Thoracic aorta (tissue), 2 donors: ENCODE measurements around the gene DPPA4. TPM values are rescaled to one million over a fixed set of nuclear protein-coding genes. Genes with fewer than 3 reads are reported as not detected.
"Not testable (repeated sequence)": the region's sequence is repeated elsewhere in the genome, so short reads cannot be mapped to it uniquely, and the experiment has no call there.

ENCODE experiments used
- ATAC-seq: fragments of 150-250 bp; one replicate; pipeline ENCODE4 v1.8.0; 2017; ENCODE audit warnings: low read depth; ENCODE audit not compliant: insufficient number of reproducible peaks, low FRiP score
- DNase-seq: peaks from one replicate; pipeline ENCODE4 v3.0.0-alpha.2; 2020; ENCODE audit warnings: low spot score
- H3K27ac ChIP-seq, 2 donors: fragments of 200-600 bp; sonication (generic); 1 replicate in 1 of 2; 2 replicates in 1 of 2; pipeline ENCODE4 v1.5.1; 2016; ENCODE audit warnings: mild to moderate bottlenecking in 2 of 2, moderate library complexity in 2 of 2
- H3K27me3 ChIP-seq: fragments of 200-600 bp; sonication (generic); replicated peaks from 2 replicates; pipeline ENCODE4 v1.6.0; 2016; ENCODE audit warnings: mild to moderate bottlenecking; ENCODE audit not compliant: insufficient read depth
- H3K36me3 ChIP-seq: fragments of 200-600 bp; sonication (generic); one replicate; pipeline ENCODE4 v1.5.1; 2016
- H3K4me1 ChIP-seq, 2 donors: fragments of 200-600 bp; sonication (generic); 1 replicate in 1 of 2; 2 replicates in 1 of 2; pipeline versions ENCODE4 v1.5.1 to v1.6.0; 2016; ENCODE audit warnings: low read depth in 2 of 2, mild to moderate bottlenecking in 1 of 2; ENCODE audit not compliant: control insufficient read depth in 1 of 2
- H3K4me3 ChIP-seq: fragments of 200-600 bp; sonication (generic); 2 replicates; pipeline ENCODE4 v1.5.1; 2016; ENCODE audit warnings: mild to moderate bottlenecking
- H3K9me3 ChIP-seq: fragments of 200-600 bp; sonication (generic); 2 replicates; pipeline ENCODE4 v1.5.1; 2016
- total RNA-seq, 2 donors: library from RNA; depleted of rRNA; stranded (reverse); fragments of >200 nt; gene quantifications; one replicate each; pipeline versions ENCODE4 v1.1.0 to v1.2.3, GENCODE V29; 2016
- TF ChIP-seq, protein P1 (sequence below): fragments of 200-600 bp; sonication (generic); IDR thresholded peaks from one replicate; pipeline ENCODE4 v1.5.1; 2019; ENCODE audit warnings: antibody characterized with exemption

Gene DPPA4
- total RNA-seq, 2 donors from 2014 or later: not detected

DNA sequence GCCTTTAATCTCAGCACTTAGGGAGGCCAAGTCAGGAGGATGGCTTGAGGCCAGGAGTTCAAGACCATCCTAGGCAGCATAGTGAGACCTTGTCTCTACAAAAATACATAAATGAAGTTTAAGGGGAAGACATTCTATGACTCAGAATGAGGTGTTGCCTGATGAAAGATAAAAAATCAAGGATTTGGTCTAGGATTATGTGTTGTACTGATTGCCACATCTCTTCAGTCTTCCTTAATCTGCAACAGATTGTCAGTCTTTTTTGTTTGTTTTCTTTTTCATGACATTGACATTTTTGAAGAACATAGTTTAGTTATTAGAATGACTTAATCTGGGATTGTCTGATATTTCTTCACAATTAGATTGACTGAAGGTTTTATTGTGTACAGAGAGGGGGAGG lies 26.3 kb upstream of the DPPA4 start:
- ATAC-seq: no peak
- no peak overlapping the region for H3K4me3 ChIP-seq
- DNase-seq: no peak
- TF ChIP-seq, protein P1, sequence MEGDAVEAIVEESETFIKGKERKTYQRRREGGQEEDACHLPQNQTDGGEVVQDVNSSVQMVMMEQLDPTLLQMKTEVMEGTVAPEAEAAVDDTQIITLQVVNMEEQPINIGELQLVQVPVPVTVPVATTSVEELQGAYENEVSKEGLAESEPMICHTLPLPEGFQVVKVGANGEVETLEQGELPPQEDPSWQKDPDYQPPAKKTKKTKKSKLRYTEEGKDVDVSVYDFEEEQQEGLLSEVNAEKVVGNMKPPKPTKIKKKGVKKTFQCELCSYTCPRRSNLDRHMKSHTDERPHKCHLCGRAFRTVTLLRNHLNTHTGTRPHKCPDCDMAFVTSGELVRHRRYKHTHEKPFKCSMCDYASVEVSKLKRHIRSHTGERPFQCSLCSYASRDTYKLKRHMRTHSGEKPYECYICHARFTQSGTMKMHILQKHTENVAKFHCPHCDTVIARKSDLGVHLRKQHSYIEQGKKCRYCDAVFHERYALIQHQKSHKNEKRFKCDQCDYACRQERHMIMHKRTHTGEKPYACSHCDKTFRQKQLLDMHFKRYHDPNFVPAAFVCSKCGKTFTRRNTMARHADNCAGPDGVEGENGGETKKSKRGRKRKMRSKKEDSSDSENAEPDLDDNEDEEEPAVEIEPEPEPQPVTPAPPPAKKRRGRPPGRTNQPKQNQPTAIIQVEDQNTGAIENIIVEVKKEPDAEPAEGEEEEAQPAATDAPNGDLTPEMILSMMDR: no peak
- no peak overlapping the region for H3K27ac ChIP-seq
- H3K4me1 ChIP-seq: no peaks in the 10 kb centered on the region
- H3K9me3 ChIP-seq: no peaks in the 10 kb centered on the region
- no peaks in the 10 kb centered on the region for H3K36me3 ChIP-seq
- no peaks in the 10 kb centered on the region for H3K27me3 ChIP-seq

- ATAC-seq: no peak
- H3K4me3 ChIP-seq: no peak overlapping the region
Measured at GRCh38 chr3:109362823-109363222, 25.5 kb upstream of the DPPA4 start.

DNA sequence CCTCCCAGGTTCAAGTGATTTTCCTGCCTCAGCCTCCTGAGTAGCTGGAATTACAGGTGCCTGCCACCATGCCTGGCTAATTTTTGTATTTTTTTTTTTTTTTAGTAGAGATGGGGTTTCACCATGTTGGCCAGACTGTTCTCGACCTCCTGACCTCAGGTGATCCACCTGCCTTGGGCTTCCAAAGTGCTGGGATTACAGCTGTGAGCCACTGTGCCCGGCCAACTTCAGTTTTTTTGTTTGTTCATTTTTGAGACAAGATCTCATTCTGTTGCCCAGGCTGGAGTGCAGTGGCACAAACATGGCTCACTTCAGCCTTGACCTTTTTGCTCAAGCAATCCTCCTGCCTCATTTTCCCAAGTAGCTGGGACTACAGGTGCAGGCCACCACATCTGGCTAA lies 21.5 kb upstream of the DPPA4 start:
- H3K27me3 ChIP-seq, DNase-seq, H3K4me3 ChIP-seq, H3K9me3 ChIP-seq, ATAC-seq, H3K36me3 ChIP-seq, H3K27ac ChIP-seq, H3K4me1 ChIP-seq: not testable (repeated sequence)

More at GRCh38 chr3:109362823-109363222, 25.5 kb upstream of the DPPA4 start:
- Histone ChIP-seq H3K9me3 (no peaks in the 10 kb centered on the region), H3K27ac (no peak overlapping the region), H3K27me3 (no peaks in the 10 kb centered on the region), H3K4me1 (no peaks in the 10 kb centered on the region), H3K36me3 (no peaks in the 10 kb centered on the region)
- DNase-seq: no peak
- TF ChIP-seq, protein P1: no peak

DNA sequence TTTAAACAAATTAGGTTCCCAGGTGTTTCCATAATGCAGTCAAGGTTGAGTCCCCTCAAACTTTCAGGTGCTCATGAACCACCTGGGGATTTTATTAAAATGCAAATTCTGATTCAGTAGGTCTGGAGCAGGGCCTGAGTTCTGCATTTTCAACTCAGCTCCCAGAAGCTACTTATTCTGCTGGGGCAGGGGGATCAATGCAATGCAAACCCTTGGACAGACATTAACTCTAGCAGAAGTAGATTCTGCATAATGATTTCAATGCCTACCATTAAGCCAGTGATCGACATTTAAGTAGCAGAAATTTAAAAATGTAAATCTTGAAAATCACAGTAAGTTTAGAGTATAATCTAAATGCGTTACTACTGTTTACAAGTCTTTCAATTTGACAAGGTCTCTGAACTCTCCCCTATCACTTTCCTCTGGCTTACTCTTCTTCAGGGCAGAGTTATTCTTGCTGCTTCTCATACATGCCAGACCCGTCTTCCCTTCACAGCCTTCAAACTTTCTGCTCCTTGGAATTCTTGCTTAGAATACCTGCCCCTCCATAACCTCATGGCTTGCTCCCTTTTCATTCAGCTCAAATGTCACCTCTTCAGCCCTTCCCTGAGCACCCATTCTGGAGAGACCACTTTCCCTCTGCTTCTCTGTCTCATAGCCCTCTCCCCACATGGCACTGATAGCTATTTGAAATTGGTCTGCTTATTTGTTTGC lies 19.3 kb upstream of the DPPA4 start:
- Histone ChIP-seq H3K27ac (no peak overlapping the region), H3K4me3 (no peak overlapping the region), H3K4me1 (no peaks in the 10 kb centered on the region), H3K36me3 (no peaks in the 10 kb centered on the region), H3K9me3 (no peaks in the 10 kb centered on the region), H3K27me3 (no peaks in the 10 kb centered on the region)
- ATAC-seq (no peak), DNase-seq (no peak)
- TF ChIP-seq, protein P1: no peak

GRCh38 chr3:109355625-109356441 lies 18.5 kb upstream of the DPPA4 start:
- H3K27me3 ChIP-seq: no peaks in the 10 kb centered on the region
- H3K9me3 ChIP-seq: no peaks in the 10 kb centered on the region
- ATAC-seq (no peak), DNase-seq (no peak)
- H3K4me3 ChIP-seq: no peak overlapping the region
- no peaks in the 10 kb centered on the region for H3K36me3 ChIP-seq
- TF ChIP-seq, protein P1: no peak
- no peaks in the 10 kb centered on the region for H3K4me1 ChIP-seq
- H3K27ac ChIP-seq: no peak overlapping the region
